Measurements from ENCODE around the gene ABI1.

- TF ChIP-seq POLR2A (IDR thresholded peaks at IDR 0.05) = no peak
- TF ChIP-seq, protein P1, sequence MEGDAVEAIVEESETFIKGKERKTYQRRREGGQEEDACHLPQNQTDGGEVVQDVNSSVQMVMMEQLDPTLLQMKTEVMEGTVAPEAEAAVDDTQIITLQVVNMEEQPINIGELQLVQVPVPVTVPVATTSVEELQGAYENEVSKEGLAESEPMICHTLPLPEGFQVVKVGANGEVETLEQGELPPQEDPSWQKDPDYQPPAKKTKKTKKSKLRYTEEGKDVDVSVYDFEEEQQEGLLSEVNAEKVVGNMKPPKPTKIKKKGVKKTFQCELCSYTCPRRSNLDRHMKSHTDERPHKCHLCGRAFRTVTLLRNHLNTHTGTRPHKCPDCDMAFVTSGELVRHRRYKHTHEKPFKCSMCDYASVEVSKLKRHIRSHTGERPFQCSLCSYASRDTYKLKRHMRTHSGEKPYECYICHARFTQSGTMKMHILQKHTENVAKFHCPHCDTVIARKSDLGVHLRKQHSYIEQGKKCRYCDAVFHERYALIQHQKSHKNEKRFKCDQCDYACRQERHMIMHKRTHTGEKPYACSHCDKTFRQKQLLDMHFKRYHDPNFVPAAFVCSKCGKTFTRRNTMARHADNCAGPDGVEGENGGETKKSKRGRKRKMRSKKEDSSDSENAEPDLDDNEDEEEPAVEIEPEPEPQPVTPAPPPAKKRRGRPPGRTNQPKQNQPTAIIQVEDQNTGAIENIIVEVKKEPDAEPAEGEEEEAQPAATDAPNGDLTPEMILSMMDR (IDR thresholded peaks at IDR 0.05) = no peak
These were observed 30.8 kb downstream of the ABI1 start for GRCh38 chr10:26829810-26830515.
